Fibroblast of the aortic adventitia (primary cell): Measurements from ENCODE around the gene TRPV6. TPM values are rescaled to one million over a fixed set of nuclear protein-coding genes. Genes with fewer than 3 reads are reported as not detected.

ENCODE experiments used
- DNase-seq: peaks from one replicate; pipeline ENCODE4 v3.0.0-alpha.2; 2010; ENCODE audit warnings: low read depth
- H3K4me3 ChIP-seq: 2 replicates; pipeline ENCODE4 v1.5.1; 2011; ENCODE audit warnings: low read depth, mild to moderate bottlenecking, control low read depth, low read length, moderate library complexity
- CTCF ChIP-seq: IDR thresholded peaks from 2 replicates; pipeline ENCODE4 v1.5.1; 2011; ENCODE audit warnings: mild to moderate bottlenecking, low read length, control low read depth, inconsistent platforms; ENCODE audit not compliant: insufficient read depth
- total RNA-seq: library from RNA; depleted of rRNA; stranded (reverse); fragments of >200 nt; gene quantifications from 2 replicates; pipeline ENCODE4 v1.2.3, GENCODE V29; 2012; ENCODE audit warnings: low replicate concordance

Gene TRPV6
- total RNA-seq, 1 donor = not detected

DNA sequence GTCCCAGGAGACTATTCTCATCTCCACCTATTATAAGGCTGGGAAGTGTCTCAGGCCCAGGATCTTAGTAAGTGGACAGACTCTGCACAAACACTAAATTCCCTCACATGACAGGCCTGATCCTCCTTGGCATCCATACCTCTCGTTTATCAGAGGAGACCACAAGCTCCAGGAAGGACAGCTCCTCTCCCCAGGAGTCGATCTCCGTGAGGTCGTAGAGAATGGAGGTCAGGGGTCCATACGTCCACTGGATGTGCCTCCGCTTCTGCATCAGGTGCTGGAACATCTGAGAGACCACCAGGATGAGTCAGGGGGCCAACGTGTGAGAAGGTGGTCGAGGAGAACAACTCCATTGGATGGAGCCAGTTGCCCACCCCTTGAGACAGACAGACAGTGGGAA, 42.4 kb upstream of the TRPV6 start:
- no peak for DNase-seq
- no peak overlapping the region for H3K4me3 ChIP-seq
- no peak for TF ChIP-seq CTCF

DNA sequence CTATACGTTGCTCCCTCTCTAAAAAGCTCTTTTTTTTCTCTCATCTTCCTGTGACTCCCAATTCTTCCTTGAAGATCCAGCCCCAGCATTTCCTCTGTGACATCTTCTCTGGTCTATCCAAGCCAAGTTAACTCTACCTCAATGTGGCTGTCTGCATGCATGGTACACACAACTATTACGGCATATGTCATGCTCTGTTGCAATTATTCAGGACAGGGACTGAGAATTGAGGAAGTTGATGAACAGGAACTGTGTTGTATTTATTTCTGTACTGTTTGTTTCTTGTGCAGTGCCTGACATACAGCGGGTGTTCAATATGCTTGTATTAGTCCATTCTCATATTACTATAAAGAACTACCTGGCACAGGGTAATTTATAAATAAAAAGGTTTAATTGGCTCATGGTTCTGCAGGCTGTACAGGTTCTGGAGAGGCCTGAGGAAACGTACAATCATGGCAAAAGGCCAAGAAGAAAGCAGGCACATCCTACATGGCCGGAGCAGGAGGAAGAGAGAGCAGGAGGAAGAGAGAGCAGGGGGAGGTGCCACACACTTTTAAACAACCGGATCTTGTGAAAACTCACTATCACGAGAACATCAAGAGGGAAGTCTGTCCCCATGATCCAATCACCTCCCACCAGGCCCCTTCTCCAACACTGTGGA, 41.7 kb upstream of the TRPV6 start:
- no peak overlapping the region for H3K4me3 ChIP-seq
- DNase-seq = no peak
- no peak for TF ChIP-seq CTCF

DNA sequence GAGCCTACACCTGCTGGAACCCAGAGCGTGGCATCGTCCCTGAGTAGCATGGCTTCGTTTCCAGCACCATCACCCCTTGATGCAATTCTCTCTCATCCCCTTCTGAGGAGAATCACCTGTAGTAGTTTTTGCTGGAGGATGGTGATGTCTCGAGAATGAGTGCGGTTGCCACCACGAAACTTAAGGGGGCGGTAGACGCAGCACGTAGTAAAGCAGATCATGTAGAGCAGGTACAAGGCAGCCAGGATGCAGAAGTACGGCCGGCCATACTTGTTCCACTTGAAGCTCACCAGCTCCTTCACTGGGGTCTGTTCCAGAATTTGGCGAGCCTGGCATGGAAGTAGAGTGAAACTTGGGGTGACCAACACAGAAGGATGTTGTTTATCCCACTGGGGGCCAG, 39.9 kb upstream of the TRPV6 start:
- no peak overlapping the region for H3K4me3 ChIP-seq
- DNase-seq = no peak
- no peak for TF ChIP-seq CTCF

GRCh38 chr7:142923391-142923790, 37.8 kb upstream of the TRPV6 start:
- no peak for TF ChIP-seq CTCF
- no peak overlapping the region for H3K4me3 ChIP-seq
- DNase-seq = no peak

DNA sequence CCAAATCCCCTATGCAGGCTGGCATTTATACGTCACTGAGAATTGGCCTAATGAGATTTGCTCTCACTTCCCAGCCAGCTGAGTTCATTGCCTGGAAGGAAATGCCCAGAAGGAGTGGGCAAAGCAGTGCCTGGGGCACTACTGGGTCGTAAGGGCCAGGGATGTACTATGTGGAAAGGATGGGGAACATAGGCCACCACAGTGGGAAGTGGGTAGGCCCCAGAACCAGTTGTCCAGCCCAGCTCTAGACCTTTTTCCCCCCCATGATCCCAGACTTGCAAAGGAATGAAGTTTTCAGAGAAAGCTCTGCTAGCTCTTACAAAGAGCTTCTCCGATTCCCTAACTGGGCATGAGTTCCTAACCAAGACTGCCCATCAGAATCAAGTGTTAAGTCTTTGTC, 34.1 kb upstream of the TRPV6 start:
- no peak overlapping the region for H3K4me3 ChIP-seq
- DNase-seq = no peak
- no peak for TF ChIP-seq CTCF

GRCh38 chr7:142918901-142919300, 33.4 kb upstream of the TRPV6 start:
- no peak for TF ChIP-seq CTCF
- no peak overlapping the region for H3K4me3 ChIP-seq
- no peak for DNase-seq

- H3K4me3 ChIP-seq = no peak overlapping the region
- DNase-seq = no peak
- no peak for TF ChIP-seq CTCF
These were observed 31.9 kb upstream of the TRPV6 start for GRCh38 chr7:142917447-142917846.
